HuH-7 (cell line): ENCODE measurements around the gene GSTO2.

Experiments used
- DNase-seq: peaks from one replicate; pipeline ENCODE4 v3.0.0; 2011; ENCODE audit warnings: low spot score

The GSTO2 gene

DNA sequence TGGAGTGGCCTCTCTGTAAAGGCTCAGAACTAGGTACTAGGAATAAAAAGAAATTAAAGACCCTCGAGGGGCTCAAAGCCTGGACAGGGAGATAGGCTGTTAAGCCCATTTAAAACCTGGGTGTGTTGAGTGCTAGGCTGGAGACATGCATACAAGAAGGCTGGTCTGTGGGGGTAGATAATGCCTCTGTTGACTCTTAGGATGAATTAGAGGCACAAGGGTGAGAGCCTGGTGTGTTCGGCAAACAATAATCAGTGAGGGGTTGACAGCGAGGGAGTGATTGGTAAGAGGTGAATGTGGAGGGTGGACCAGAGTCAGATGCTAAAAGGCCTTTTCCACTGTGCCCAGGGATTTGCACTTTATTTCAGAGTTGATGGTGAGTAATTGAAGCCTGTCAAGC is 12.7 kb downstream of the GSTO2 start:
- DNase-seq = no peak

DNA sequence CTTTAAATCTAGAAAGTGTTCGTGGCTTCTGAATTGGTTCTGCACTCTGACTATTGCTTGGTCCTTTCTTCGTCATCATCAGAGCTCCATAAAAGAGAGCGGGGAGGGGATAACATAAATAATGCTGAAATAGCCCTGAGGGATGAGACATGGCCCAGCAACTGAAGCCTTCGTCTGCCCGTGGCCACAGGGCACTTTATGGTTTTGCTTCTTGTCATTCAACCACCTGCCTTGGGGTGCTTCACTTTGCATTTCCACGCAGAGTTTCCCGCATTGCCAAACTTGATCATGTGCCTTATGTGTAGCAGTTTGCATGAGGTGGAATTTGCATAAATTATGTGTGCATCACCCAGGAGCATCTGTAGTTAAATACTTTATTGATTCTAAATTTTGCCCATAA is 15.9 kb downstream of the GSTO2 start:
- no peak for DNase-seq

DNA sequence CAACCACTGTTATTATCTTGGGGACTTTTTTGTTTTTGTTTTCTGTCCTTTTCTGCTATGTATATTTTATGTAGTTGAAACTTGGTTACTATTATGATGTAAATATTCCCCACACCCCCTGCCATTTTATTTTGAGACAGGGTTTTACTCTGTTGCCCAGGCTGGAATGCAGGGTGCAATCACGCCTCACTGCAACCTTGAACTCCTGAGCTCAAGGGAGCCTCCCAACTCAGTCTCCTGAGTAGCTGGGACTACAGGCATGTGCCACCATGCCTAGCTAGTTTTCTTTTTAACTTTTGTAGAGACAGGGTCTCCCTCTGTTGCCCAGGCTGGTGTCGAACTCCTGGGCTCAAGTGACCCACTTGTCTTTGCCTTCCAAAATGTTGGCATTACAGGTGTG is 18.0 kb downstream of the GSTO2 start:
- DNase-seq = no peak

DNA sequence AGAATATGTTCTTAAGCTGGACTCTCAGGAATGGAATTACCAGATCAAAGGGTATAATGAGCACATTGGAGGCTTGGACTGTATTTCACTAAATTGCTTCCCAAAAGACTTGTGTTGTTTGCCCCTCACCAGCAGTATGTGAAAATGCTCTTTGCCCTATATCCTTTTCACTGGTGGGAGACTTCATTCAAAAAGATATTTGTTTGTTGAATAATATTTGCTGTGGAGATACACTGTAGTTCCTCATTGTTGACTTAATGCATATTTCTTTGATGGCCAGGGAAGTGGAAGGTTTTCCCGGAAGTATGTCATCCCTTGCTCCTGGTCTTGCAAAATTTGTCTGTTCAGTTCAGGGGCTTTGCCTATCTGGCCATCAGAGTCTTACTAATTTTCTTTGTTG is 19.4 kb downstream of the GSTO2 start:
- DNase-seq = no peak

DNA sequence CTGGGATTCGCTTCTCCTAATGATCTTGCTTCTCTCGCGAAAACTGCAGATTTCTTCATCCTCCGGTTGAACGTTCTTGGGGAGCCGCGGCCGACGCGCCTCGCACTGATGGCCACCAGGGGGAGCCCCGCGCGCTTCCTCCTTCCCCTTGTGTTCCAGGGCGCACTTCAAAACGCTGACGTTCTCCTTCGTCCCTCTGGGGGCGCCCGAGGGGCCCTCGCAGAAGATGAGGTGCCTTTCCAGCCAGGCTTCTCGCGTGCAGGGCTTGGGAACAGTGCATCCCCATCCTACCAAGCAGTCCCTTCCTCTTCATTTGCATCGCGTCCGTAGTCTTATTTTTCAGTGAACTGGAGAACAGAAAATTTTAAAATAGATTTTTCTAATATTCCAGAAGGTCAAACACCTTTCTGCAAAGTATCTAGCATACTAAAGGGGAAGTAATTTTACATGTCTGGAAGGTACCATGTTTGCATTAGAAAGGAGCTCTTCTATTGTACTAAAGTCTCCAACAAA is 22.5 kb downstream of the GSTO2 start:
- DNase-seq = peak; percentile 74

DNA sequence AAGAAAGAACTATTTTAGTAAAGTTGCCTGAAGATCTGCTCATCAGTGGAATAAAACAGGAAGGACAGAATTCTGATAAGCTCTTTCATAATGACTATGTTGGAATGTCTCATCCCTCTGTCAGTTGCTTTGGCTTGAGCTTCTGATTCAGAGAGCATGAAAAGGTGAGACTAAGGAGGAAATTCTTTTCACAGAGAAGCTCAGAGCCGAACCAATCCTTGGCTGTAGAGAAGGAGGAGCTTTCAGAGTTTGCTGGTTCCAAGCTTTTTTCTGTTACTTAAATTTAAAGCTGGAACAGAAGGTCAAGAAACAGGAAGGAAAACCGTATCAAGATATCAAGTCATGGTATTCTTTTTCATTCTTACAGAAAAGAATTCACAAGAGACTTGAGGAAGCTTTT is 24.0 kb downstream of the GSTO2 start:
- no peak for DNase-seq

DNA sequence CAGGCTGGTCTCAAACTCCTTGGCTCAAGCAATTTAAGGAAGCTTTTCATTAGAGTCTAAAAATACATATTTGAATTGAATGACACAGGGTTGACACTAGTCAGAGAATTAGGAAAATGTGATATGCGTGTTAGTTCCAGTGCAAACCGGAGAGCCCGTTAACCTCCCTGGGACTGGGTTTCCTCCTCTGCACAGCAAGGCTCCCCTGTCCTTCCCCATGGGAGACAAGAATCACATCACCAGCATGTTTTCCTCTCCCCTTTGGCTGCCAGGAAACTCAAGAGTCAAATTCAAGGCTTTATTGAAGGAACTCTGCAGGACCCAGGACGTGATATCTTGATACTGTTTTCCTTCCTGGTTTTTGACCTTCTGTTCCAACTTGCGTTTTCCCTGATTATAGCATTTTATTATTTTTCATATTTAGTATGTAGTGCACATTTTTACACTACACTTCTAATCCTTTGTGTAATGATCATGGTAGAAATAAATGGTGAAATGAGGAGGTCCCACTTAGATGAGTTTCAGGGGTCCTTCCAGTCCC is 24.9 kb downstream of the GSTO2 start:
- no peak for DNase-seq

DNA sequence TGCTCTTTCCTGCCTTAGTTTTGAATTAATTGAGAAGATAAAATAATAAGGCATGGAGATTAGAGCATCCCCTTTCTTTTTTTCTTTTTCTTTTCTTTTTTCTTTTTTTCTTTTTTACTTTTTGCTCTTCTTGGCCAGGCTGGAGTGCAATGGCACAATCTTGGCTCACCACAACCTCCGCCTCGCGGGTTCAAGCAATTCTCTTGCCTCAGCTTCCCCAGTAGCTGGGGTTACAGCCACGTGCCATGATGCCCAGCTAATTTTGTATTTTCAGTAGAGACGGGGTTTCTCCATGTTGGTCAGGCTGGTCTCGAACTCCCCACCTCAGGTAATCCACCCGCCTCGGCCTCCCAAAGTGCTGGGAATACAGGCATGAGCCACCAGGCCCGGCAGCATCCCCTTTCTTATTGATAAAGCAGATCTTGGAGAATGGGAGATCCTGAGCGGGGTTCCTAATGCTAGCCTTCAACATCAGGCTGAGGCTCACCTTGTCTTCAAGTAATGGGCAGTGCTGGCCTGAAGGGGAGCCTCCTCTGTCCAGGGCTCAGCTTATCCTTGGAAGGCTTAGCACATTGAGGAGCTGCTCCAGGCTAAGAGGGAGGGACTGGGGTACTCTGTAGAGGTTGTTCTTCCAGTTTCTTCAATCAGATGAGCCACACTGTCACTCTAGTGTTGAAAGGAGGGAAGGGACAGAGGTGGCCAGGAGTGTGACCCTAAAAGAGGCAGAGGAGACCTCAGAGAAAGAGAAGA is 27.9 kb downstream of the GSTO2 start:
- no peak for DNase-seq

DNA sequence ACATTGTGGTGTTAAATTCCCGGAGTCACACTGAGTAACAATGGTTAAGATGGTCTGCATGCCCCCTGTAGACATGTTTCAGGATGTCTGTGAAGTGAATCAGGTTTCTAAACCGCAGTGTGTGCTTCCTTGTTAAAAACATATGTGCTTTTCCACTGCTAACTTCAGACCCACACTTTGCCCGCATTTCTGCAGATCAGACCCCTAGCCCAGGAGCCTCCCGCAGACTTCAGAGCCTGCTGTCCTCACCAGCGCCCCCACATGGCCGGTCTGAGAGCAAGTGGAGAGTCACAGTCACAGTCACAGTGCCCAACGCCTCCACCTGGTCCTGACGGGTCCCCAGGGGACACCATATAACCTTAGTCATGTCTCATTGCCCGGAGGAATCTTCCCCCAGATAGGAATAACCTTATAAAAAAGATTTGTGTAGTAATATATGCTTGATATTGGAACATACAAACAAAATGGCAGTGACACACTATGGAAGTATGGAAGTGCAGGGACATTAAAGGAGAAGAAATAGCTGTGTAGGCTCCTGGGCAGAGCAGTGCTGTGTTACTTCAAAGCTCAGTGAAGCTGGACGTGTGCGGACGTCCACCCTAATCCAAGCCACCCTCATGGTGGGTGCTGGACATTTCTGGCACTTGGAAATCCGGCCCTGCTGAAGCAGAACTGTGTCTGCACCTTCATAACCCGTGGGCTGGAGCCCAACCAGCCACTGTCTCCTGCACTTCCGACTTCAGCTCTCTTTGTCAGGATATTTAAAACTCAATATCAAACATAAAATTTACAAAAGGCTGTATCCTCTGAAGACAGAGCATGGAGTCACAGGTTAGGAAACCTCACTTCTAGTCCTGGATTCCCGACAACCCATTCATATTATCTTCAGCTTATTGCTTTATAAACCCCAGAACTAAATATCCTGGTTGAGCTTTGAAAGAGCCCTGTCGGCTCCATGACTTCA is 29.0 kb downstream of the GSTO2 start:
- DNase-seq = peak; percentile 70

DNA sequence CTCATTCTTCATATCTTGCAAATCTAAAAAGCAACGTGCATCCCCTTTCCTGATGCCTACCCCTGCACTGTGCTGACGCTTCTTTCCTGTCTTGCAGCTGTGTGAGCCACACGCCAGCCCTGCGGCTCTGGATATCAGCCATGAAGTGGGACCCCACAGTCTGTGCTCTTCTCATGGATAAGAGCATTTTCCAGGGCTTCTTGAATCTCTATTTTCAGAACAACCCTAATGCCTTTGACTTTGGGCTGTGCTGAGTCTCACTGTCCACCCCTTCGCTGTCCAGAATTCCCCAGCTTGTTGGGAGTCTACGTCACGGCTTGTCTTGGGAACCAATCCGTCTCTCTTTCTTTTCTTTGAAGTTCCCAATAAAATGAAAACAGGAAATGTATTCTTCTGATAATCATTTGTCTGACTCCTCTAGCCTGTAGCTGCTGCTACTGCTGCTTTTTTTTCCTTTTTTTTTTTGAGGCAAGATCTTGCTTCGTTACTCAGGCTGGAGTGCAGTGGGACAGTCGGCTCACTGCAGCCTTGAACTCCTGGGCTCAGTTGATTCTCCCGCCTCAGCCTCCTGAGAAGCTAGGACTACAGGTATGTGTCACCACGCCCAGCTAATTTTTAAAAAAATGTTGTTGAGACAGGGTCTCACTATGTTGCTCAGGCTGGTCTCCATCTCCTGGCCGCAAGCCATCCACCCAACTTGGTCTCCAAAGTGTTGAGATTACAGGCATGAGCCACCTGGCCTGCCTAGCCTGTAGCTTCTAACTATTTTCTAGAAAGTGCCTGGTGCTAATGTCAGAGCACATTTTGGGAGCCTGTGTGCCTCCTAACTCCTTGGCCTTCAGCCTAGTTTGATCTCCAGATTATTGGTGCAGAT is 30.3 kb downstream of the GSTO2 start:
- no peak for DNase-seq

DNA sequence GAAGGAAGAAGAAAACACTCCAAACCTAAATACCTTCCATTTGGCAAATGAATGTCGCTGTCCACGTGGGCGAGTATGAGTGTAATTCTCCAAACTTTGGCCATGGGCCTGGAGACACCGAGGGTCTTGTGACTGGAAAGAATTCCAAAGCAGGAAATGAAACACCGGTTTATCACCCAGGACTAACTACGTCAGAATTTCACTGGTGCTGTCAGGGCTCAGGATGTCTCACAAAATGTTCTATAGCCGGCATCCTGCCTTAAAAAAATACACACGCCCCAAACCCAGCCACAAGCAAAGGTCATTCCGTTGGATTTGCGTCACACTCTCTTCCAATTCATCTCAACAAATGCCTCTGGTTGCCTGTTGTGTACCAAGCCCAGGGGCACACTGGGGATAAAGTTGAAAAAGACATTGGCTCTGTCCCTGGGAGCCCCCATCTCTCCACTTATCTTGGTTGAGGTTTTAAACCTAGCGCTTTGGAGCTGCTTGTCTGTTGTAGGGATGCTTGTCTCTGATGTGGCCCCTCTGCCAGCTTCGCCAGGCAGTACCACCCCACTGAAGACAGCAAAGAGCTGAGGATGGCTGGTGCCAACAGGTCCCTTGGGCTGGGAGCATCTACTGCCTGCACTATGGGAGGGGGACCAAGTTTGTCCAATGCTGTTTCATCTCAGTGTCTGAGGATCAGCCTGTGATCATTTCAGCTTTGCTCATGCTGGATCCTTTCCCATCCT is 31.2 kb downstream of the GSTO2 start:
- DNase-seq = no peak

DNA sequence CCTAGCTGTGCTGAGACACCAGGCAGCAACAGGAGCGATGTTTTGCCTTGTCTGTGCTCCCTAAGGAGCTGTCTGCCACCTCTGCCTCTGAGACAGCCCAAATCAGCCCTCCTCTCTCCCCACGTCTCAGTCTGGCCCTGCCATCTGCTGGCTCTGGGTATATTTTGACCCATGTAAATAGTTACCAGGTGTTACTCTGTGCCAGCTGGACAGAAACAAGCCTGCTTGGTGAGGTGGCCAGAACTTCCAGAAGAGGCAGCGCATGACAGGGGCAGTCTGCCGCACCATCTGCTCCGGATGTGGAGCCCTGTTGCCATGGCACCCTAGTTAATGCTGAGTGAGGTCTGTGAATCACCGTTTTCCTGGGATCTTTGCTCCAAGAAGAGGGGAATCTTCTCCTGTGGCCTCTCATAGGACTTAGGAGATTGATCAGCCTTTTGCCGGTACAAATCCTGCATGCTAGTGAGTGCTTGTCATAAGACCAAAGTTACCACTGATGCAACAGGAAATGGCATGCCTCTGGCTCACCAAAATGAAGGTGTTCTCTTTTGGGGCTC is 31.8 kb downstream of the GSTO2 start:
- no peak for DNase-seq

DNA sequence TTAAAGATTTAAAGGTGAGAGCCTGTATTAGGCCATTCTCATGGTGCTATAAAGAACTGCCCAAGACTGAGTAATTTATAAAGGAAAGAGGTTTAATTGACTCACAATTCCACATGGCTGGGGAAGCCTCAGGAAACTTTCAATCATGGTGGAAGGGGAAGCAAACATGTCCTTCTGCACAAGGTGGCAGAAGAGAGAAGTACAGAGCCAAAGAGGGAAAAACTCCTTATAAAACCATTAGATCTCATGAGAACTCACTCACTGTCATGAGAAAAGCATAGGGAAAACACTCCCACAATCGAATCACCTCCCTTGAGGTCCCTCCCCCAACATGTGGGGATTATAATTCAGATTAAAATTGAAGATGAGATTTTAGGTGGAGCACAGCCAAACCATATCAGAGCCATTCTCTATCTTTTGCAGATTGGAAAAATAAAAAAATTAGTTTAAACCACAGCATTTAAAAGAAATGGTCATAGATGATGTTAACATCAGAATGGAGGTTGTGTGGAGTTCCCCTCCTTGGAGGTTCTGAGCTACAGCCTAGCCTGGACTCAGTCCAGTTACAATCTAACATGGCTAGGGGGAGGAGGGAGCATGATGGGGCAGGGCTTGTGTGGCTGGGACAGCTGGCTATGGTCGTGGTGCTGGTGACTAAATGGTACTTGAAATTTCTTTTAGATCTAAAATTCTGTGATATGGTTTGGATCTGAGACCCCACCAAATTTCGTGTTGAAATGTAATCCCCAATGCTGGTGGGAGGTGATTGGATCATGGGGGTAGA is 33.1 kb downstream of the GSTO2 start:
- DNase-seq = no peak

DNA sequence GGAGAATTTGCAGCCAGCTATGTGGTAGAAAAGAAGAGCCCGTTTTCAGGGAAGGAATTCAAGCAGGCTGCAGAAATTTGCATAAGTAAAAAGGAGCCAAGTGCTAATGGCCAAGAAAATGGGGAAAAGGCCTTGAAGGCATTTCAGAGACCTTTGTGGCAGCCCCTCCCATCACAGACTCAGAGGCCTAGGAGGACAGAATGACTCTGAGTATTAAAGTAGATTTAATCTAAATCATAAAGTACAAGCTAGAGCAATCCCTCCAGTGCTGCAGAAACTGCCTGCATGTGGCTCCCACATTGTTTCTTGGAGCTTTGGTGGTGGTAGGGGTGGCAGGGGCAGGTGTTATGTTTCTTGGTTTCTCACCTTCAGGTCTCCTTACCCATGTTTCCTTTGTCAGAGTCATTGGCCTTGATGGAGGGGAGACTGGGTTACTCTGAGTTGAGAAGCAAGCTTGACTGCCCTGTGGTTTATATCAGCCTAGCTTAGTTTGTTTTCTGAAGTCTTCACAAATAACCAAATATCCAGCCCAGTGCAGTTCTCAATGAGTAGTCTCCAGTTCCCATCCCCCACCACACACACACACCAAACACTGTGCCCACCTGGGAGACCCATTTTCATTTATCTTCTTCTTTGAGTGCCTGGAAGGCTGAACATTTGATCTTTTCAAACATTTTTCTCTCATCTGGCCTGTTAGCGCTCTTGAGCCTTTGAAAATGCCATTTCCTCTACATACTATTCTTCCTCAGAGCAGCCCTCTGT is 34.8 kb downstream of the GSTO2 start:
- no peak for DNase-seq

DNA sequence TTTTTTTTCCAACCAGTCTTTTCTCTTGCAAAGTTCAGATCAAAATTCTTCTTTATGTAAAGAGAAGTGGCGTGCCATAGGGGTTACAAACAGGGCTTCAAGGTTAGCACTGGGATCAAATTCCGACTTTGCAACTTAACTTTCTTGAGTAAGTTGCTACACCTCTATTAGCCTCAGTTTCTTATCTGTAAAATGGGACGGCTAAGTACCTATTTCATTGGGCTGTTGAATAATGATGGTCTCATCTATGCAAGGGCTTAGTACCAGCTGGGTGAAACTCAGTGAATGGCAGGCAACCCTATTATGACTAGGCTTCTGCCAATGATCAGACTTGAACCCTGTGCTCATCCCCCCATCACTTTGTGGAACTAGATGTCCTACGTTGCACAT is 35.4 kb downstream of the GSTO2 start:
- no peak for DNase-seq

DNA sequence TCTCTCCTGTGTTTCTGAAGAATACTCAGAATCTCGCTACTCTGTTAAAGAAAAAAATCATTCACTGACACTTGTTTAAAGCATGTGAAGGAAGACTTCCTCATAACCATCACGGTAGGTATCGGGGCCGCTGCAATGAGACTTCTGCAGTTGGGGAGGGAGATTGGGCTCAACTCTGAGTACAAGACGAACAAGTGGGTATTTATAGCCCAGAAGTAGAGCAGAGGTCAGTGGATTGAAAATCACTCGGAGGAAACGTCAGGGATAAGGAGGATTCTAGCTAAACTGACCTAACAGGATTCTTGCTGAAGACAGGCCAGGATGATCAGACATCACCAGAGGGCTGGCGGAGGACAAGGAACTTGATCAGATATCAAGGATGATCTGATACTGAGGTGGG is 35.9 kb downstream of the GSTO2 start:
- DNase-seq = no peak

DNA sequence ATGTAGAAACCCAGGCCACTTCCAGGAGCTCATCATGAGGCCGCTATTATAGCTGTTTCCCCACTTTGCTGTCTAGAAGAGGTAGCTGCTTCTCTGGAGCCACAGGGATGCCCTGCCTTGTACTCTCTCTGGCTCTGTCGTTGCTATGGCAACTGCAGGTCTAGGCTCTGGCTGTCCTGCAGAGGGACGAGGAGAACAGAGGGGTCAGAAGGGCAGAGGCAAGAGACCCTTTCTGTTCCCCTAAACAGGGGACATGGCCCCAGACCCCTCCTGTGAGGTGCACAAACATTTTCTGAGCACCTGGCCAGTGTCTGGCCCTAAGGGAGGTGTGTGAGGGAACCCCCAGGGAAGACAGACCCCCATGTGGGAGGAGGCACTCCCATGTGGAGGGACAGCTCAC is 37.9 kb downstream of the GSTO2 start:
- DNase-seq = no peak

DNA sequence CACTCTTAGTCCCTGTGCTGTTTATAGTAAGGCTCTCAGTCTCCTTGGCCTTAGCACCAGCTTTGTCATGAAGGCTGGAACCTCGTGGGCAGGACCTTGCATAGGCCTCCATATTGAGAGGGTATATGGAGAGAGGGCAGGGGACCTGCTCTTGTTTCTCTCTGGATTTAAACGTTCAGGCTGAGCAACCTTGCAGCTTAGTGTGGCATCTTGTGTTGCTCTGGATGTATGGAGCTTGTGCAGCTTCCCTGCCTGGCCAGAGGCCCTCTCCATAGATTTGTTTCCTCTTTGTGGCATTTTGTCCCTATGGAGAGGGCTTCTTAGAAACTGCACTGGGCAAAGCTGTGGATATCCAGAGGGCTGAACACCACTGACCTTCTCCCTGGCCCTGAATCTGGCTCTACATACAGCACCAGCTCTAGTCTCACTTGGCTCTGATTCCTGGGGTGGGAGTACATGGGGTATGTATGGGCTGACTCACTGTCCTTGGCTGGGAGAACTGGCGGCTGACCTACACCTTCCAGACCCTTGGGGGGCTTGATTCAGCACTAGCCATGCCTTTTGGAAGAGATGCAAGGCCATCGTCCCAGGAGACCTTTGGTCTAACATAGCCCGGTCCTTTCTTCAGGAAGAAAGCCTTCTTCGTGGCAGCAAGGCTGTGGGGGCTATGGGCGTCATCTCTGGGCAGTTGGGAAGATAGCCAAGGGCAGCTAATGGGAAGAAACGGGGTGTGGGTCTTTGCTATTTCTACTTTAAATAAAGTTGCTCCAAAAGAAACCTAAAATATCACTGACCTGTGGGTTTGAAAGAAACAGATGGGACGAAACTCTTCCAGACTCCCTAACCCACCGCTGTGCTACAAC is 38.8 kb downstream of the GSTO2 start:
- no peak for DNase-seq
